T47D (cell line): ENCODE measurements around the gene ZNF414.
"Not testable (repeated sequence)": the region's sequence is repeated elsewhere in the genome, so short reads cannot be mapped to it uniquely, and the experiment has no call there.

Experiments used
- DNase-seq, 2 experiments: peaks; one replicate each; pipeline versions ENCODE4 v3.0.0 to v3.0.0-alpha.2; 2011 to 2012; ENCODE audit warnings: low read depth in 1 of 2, low spot score in 1 of 2
- JUND ChIP-seq: IDR thresholded peaks from 2 replicates; pipeline ENCODE4 v1.6.1; 2012; ENCODE audit warnings: low read depth
- in situ Hi-C: cut with HindIII; loops from 2 replicates; pipeline ENCODE4 v1.10.0; 2016; ENCODE audit warnings: low sequenced_read_pairs, low pct_unique_long_range_greater_than_20kb

The ZNF414 gene

GRCh38 chr19:8531470-8531869 is 17.5 kb upstream of the ZNF414 start:
- DNase-seq, result no peak
- no peak for TF ChIP-seq JUND
- in situ Hi-C loops, result no loop called here

GRCh38 chr19:8530061-8530679 is 16.2 kb upstream of the ZNF414 start:
- in situ Hi-C loops, result no loop called here
- no peak for TF ChIP-seq JUND
- DNase-seq, result no peak

GRCh38 chr19:8529369-8530006 is 15.5 kb upstream of the ZNF414 start:
- in situ Hi-C loops, result no loop called here
- no peak for TF ChIP-seq JUND
- no peak for DNase-seq

- in situ Hi-C loops, result no loop called here
- no peak for TF ChIP-seq JUND
Observed at GRCh38 chr19:8528500-8528899, 14.5 kb upstream of the ZNF414 start.

GRCh38 chr19:8526345-8527091 is 12.6 kb upstream of the ZNF414 start:
- peak; percentile 63 to 91 for DNase-seq
- no peak for TF ChIP-seq JUND

More at GRCh38 chr19:8528500-8528899, 14.5 kb upstream of the ZNF414 start:
- no peak for DNase-seq

GRCh38 chr19:8525401-8525684 is 11.4 kb upstream of the ZNF414 start:
- no peak for TF ChIP-seq JUND
- DNase-seq, result no peak
- in situ Hi-C loops, result no loop called here

More at GRCh38 chr19:8526345-8527091, 12.6 kb upstream of the ZNF414 start:
- in situ Hi-C loops, result no loop called here

- DNase-seq, result no peak
- in situ Hi-C loops, result no loop called here
- no peak for TF ChIP-seq JUND
Observed at GRCh38 chr19:8519388-8519787, 5.4 kb upstream of the ZNF414 start.

- no peak for DNase-seq
- no peak for TF ChIP-seq JUND
- in situ Hi-C loops, result no loop called here
Observed at GRCh38 chr19:8518536-8518935, 4.6 kb upstream of the ZNF414 start.

- TF ChIP-seq JUND, result no peak
- no peak for DNase-seq
- in situ Hi-C loops, result no loop called here
Observed at GRCh38 chr19:8517551-8518442, 3.8 kb upstream of the ZNF414 start.

- in situ Hi-C loops, result no loop called here
- no peak for TF ChIP-seq JUND
- DNase-seq, result no peak
Observed at GRCh38 chr19:8515317-8515716, 1.4 kb upstream of the ZNF414 start.

- in situ Hi-C loops, DNase-seq: not testable (repeated sequence)
Observed at GRCh38 chr19:8514505-8515009, 590 bp upstream of the ZNF414 start.

GRCh38 chr19:8513036-8513686 is 806 bp downstream of the ZNF414 start:
- no peak for DNase-seq
- no peak for TF ChIP-seq JUND
- in situ Hi-C loops, result no loop called here
